HUDEP-2 (cell line): ENCODE measurements around the gene PHACTR1.

ENCODE experiments used
- DNase-seq, 76 experiments: peaks; one replicate each; lab custom pipeline; 2025; ENCODE audit not compliant: unreplicated experiment in 76 of 76; lab: John Stamatoyannopoulos, UW

The PHACTR1 gene

GRCh38 chr6:12892151-12892550, 175.6 kb downstream of the PHACTR1 start:
- no peak for DNase-seq

DNA sequence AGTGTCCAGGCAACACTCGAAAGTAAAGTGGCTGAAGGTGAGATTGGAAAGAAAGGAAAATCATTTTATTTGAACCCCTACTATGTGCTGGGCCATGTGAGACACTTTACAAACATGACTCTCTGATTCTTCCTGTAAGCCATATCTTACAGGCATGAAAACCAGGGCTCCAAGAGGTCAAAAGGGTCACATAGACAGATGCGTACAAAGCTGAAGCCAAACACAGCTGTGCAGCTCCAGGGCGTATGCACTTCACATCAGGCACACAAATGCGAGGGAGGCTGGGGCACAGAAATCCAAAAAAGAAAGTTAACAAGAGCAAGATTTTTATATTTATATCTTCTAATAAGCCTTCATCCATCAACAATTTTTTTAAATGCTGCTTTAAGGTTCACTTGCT, 176.5 kb downstream of the PHACTR1 start:
- no peak for DNase-seq

DNA sequence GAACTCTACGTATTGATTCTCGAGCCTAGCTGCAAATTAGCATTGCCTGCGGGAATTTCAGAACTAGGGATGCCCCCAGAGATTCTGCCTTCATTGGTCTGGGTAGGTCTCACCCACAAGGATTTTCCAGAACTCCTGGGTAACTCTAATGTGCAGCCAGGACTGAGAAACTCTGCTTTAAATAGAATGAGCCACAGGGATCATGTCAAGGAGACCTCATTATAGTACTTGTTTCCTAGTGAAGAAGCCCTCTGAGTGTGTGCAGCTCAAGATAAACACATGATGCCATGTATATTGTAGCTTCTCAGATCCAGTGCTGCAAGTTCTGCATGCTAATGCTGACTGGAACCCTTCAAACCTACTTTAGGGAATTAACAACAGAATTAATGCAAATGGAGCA, 179.2 kb downstream of the PHACTR1 start:
- no peak for DNase-seq

- no peak for DNase-seq
Observed at GRCh38 chr6:12896208-12896733, 179.7 kb downstream of the PHACTR1 start.

GRCh38 chr6:12898603-12899002, 182.0 kb downstream of the PHACTR1 start:
- no peak for DNase-seq

DNA sequence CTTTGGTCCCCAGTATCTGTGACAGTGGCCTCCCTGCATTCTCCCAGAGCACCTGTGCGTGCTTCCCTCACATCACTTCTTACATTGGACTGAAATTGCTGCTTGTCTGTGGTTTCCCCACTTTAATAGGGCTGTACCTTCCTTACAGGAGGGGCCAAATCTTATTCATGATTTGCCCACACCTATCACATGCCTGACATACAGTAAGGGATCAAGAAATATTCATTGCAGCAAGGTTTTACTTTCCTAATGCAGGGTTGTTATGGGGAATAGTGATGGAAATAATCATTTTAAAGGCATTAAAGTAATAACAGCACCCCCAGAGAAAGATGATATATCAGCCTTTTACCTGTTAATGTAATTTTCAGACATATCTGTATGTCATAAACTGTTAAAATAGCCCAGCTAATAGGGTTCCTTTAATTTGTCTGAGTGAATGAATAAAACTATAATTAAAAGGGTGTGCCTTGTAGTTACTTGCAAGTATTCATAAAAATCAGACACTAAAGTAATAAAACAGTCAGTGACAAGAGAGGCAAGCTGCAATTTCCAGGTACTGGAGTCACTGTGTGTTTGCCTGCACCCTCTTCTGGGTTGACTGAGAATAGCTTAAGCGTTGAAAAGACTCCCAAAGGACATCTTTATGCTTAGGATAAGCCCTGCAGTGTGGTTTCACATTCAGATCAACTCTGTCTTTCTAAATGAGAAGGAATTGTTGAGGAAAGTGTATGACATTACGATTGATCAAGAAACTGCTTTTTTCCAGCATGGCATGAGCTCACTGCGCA, 182.7 kb downstream of the PHACTR1 start:
- DNase-seq, result peak in 1 of 76 experiments; percentile 13

DNA sequence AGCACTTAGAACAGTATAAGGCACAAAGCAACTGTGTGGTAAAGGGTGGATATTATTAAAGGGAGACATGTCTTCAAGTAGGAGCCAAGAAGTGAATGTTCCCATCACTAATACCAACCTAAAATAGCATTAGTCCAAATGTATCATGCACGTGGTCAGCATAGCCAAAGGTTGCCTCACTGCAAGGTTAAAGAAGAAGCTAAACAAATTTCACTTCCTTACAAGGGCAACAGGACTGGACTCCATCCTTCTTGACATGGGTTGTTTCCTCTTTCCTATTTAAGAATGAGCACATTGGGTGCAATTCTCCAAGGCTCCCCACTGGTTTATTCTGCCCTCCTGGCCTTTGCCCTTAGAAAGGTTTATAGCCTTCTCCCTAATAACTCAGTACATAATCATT, 186.7 kb downstream of the PHACTR1 start:
- DNase-seq, result no peak

DNA sequence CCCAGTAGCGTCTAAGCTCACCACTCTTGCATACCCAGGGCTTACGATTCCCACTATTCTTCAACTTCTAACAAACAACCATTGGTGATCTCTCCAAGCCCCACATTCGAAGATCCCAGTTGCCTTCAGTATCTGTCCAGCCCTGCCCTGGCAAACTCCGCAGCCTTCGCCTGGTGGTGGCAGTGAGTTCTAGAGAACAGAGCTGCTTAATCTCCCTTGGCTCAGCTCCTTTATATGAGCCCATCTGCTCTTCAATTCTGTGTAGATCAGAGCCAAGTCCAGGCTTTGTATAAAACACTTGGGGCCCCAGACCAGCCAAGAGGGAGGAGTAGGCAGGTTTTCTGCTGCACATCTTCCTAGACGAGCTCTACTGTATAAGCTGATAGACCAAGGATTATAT, 193.3 kb downstream of the PHACTR1 start:
- DNase-seq, result no peak

- peak in 10 of 76 experiments; percentile 3 to 32 (median 11) for DNase-seq
Observed at GRCh38 chr6:12911427-12911826, 194.9 kb downstream of the PHACTR1 start.

- no peak for DNase-seq
Observed at GRCh38 chr6:12913201-12913600, 196.6 kb downstream of the PHACTR1 start.

GRCh38 chr6:12916006-12916405, 199.4 kb downstream of the PHACTR1 start:
- no peak for DNase-seq

- DNase-seq, result no peak
Observed at GRCh38 chr6:12916420-12917136, 200.0 kb downstream of the PHACTR1 start.

GRCh38 chr6:12921467-12921866, 204.9 kb downstream of the PHACTR1 start:
- DNase-seq, result no peak

DNA sequence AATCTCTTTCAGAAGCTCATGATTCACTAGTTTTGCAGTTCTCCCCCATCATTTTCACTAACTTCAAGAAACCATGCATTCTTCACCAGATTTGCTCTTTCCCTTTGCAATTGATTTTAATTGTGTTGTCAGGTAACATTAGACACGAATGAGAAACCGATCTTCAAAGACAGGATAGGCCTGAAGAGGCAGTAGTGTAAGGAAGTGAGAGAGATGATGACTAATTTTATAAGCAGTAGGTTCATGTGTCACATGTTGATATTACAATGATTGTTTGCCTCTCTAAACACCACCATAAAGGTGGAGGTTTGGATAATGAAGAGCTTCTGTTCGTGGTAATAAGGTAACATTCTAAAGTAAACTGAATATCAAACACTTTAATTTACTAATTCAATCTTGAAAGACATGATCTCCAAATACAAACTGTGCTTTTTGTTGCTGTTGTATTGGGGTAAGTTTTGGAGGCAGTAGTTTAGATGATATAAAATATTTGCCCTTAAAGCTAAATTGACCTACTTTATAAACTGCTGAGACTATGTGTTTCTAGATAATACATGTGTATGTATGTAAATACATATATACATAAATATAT, 207.2 kb downstream of the PHACTR1 start:
- DNase-seq, result no peak

DNA sequence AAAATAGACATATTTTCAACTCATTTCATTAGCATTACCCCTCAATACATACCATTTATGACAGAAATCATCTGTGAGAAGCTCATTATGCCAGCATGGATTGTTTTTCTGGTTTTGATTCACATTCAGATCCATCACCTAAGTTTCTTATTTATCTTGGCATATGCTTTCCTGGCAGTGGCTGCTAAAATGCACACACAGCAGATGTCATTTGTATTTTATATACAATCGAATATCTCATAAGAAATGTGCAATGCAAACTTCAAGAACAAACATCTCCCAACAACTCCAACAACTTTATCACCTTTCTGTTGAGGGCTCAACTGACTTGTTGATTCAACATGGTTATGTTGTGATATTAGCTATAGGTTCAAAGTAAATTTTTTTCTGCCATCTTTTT, 208.3 kb downstream of the PHACTR1 start:
- DNase-seq, result no peak

GRCh38 chr6:12927746-12928145, 211.2 kb downstream of the PHACTR1 start:
- no peak for DNase-seq

DNA sequence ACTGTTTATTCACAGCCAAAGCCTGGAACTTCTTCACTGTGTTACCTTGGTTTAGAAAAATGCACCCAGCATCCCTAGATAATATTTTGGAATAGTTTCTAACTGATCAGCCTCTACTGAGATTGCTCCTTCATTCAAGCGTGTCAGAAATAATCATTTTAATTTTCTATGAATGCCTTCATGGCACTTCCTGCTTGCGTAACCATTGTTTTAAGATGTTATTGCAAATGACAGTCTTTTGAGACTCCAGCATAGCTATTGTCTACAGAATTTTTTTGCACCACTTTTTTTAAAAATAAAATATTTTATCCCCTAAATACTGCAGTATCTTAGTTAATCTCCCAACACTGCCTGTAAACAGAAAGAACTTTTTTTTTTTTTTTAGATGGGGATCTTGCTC, 213.1 kb downstream of the PHACTR1 start:
- DNase-seq, result no peak

DNA sequence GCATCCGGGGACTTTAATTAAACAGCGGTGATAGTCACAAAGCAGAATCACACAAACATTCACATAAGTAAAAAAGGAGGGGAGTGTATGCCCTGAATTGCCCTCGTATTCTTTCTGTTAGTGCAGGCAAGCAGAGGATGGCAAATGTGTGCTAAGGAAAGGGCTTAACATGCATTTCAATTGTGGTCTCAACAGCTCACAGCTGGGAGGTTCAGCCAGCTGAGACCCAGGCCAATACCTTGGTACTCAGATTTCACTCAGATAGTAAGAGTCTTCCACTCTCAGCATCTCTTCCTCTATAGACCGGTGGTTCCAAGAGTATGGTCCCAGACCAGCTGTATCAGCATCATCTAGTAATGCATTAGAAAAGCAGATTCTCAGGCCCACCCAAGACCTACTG, 215.1 kb downstream of the PHACTR1 start:
- DNase-seq, result no peak

DNA sequence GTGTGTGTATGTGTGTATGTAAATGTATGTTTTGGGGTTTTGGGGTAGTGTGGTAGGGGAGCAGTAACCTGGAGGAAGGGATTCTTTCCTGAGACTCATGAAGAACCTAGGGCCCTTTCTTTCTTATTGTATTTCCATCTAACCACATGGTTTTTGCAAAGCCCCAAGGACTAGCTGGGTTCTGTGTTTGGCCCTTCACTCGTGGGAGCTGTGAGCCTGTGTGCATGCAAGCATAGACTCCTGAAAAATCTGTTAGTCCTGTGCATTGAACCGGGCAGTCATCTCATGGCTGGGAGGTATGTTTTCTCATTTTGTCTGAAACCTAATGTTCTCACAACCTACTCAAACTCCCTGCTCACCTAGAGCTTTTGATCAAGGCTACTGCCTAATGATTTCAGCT, 219.1 kb downstream of the PHACTR1 start:
- no peak for DNase-seq

DNA sequence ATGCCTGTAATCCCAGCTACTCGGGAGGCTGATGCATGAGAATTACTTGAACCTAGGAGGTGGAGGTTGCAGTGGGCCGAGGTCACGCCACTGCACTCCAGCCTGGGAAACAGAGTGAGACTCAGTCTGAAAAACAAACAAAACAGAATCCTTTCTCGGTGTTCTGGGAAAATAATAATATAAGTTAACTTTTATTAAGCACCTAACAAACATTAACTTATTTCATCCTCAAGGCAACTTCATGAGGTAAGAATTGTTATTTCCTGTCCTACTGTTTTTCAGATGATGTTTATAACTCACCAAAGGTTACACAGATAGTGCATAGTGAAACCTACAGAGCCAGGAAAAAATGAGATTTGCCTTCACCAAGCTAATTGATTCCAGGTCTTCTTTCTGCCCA, 221.4 kb downstream of the PHACTR1 start:
- DNase-seq, result no peak

- no peak for DNase-seq
Observed at GRCh38 chr6:12939314-12939713, 222.7 kb downstream of the PHACTR1 start.

GRCh38 chr6:12941422-12941821, 224.9 kb downstream of the PHACTR1 start:
- DNase-seq, result no peak
